ENCODE results near the gene KRTAP20-1.

Gene KRTAP20-1

DNA sequence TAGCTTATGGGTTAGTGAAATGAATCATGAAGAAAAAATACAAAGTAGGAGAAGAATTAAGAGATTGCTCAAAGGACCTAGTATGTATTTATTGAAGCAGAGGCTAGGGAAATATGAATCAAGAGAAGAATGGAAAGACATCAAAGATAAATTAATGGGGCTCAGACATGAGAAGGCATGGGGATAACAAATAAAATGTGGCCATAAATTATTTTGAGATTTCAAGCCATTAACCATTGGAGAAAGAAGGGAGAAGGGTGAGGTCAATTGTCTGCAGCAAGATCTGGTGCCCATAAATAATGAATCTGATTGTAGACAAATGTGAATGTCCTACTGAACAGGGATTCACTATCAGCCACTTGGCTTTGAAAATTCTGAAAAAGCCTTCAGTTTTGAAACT, 36.7 kb downstream of the KRTAP20-1 start:
- no peak for DNase-seq
